ENCODE results near the gene SKAP1. TPM values are rescaled to one million over a fixed set of nuclear protein-coding genes. Genes with fewer than 3 reads are reported as not detected.

The SKAP1 gene
- total and polyA plus RNA-seq, 12 donors = 3.2 to 117 (median 10.7) TPM

DNA sequence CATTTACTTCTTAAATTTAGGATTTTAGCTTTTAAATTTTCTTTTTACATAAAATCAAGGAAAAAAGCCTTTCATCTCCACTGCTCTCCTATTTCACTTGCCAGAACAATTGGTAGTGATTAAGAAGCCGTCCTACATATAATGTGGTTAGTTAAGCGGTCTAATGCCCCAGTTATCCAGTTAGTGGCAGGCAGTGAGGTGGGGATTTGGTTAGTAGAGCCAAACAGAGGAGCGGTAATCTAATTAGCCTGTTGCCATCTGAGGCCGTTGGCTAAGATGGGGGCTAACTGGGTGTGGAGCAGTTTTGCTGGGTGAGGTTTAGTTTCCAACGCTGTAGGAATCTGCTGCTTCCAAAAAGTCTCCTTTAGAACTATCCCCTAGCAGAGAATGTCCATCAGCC is 300.0 kb downstream of the SKAP1 start:
- H3K27ac ChIP-seq = peak overlapping the region in 1 of 5 donors; percentile 1
- H3K4me1 ChIP-seq (replicated peaks in 1 of 2) = no peaks in the 10 kb centered on the region
- intact Hi-C loops (cut with DNase I) = loop anchor here (5.0 kb wide), 3 partner anchors 48 to 103 kb away; no protein-coding TSS in a partner anchor
- no peaks in the 10 kb centered on the region for H3K27me3 ChIP-seq
- no peak for DNase-seq
- H3K36me3 ChIP-seq (replicated peaks in 1 of 2) = no peaks in the 10 kb centered on the region
- TF ChIP-seq POLR2A (IDR thresholded peaks at IDR 0.05) = no peak
- TF ChIP-seq, protein P1, sequence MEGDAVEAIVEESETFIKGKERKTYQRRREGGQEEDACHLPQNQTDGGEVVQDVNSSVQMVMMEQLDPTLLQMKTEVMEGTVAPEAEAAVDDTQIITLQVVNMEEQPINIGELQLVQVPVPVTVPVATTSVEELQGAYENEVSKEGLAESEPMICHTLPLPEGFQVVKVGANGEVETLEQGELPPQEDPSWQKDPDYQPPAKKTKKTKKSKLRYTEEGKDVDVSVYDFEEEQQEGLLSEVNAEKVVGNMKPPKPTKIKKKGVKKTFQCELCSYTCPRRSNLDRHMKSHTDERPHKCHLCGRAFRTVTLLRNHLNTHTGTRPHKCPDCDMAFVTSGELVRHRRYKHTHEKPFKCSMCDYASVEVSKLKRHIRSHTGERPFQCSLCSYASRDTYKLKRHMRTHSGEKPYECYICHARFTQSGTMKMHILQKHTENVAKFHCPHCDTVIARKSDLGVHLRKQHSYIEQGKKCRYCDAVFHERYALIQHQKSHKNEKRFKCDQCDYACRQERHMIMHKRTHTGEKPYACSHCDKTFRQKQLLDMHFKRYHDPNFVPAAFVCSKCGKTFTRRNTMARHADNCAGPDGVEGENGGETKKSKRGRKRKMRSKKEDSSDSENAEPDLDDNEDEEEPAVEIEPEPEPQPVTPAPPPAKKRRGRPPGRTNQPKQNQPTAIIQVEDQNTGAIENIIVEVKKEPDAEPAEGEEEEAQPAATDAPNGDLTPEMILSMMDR (IDR thresholded peaks at IDR 0.05) = no peak
- no peaks in the 10 kb centered on the region for H3K9me3 ChIP-seq (replicated peaks in 1 of 3)
- no peak overlapping the region for H3K4me3 ChIP-seq
- WGBS, 4 donors = 56 to 80% (median 60%) methylated on average over 5 of the region's 5 CpGs

GRCh38 chr17:48128400-48128799 is 301.6 kb downstream of the SKAP1 start:
- DNase-seq = no peak
- WGBS, 4 donors = 31 to 44% (median 40%) methylated on average over 5 of the region's 5 CpGs
- H3K27ac ChIP-seq = no peak overlapping the region
- no peak for TF ChIP-seq POLR2A (IDR thresholded peaks at IDR 0.05)
- TF ChIP-seq, protein P1 (IDR thresholded peaks at IDR 0.05) = no peak
- H3K36me3 ChIP-seq (replicated peaks in 1 of 2) = peaks cover 0 to under 1% of the 10 kb centered on the region in 2 donors
- H3K27me3 ChIP-seq = no peaks in the 10 kb centered on the region
- intact Hi-C loops (cut with DNase I) = loop anchor here (5.0 kb wide), 3 partner anchors 46 to 101 kb away; no protein-coding TSS in a partner anchor
- no peak overlapping the region for H3K4me3 ChIP-seq
- no peaks in the 10 kb centered on the region for H3K9me3 ChIP-seq (replicated peaks in 1 of 3)
- no peaks in the 10 kb centered on the region for H3K4me1 ChIP-seq (replicated peaks in 1 of 2)

DNA sequence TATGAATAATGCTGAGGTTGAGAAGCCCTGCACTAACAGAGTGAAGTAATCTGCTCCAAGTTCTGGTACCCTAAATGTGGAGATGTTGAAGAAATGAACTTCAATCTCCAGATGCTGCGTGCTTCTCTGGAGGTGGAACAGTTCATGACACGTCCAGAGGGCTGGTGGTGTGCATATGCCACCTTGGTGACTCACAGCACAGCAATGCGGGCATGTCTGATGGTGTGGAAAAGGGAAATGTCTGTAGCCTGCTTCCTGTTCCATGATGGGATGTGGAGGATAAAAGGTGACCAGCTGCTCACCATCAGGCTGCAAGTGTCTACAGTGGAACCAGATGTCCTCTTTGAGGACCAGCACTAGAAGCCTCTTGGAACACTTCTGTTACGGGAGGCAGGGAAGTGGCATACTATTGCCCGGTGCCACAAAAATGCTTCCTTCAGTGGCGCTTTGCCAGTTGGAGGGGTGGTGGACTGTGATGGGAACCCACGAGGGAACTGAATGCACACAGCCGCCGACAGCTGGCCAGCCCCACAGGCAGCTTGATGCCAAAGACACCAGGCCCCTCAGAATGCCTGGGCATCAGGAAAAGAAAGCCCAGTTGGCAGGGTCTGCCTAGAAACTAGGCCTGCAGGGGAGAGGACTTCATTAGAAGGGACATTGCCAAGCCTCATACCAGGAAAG is 302.5 kb downstream of the SKAP1 start:
- no peaks in the 10 kb centered on the region for H3K27me3 ChIP-seq
- H3K27ac ChIP-seq = no peak overlapping the region
- no peak overlapping the region for H3K4me3 ChIP-seq
- 68 to 82% (median 69%) methylated on average over 6 to 9 of the region's 9 CpGs for WGBS, 4 donors
- H3K4me1 ChIP-seq (replicated peaks in 1 of 2) = no peaks in the 10 kb centered on the region
- intact Hi-C loops (cut with DNase I) = loop anchor here (5.0 kb wide), 3 partner anchors 45 to 100 kb away; no protein-coding TSS in a partner anchor
- no peak for DNase-seq
- H3K9me3 ChIP-seq (replicated peaks in 1 of 3) = no peaks in the 10 kb centered on the region
- TF ChIP-seq, protein P1 (IDR thresholded peaks at IDR 0.05) = no peak
- no peak for TF ChIP-seq POLR2A (IDR thresholded peaks at IDR 0.05)
- peaks cover 0 to 9% of the 10 kb centered on the region in 2 donors for H3K36me3 ChIP-seq (replicated peaks in 1 of 2)

GRCh38 chr17:48126532-48126850 is 303.5 kb downstream of the SKAP1 start:
- intact Hi-C loops (cut with DNase I) = loop anchor here (5.0 kb wide), 3 partner anchors 44 to 99 kb away; no protein-coding TSS in a partner anchor
- H3K4me3 ChIP-seq = no peak overlapping the region
- H3K36me3 ChIP-seq (replicated peaks in 1 of 2) = peaks cover 0 to 18% of the 10 kb centered on the region in 2 donors
- 76 to 86% (median 81%) methylated on average over 7 of the region's 7 CpGs for WGBS, 4 donors
- no peaks in the 10 kb centered on the region for H3K27me3 ChIP-seq
- no peaks in the 10 kb centered on the region for H3K9me3 ChIP-seq (replicated peaks in 1 of 3)
- no peak for DNase-seq
- H3K27ac ChIP-seq = no peak overlapping the region
- no peak for TF ChIP-seq POLR2A (IDR thresholded peaks at IDR 0.05)
- TF ChIP-seq, protein P1 (IDR thresholded peaks at IDR 0.05) = no peak
- no peaks in the 10 kb centered on the region for H3K4me1 ChIP-seq (replicated peaks in 1 of 2)
